Measurements from ENCODE around the gene SLC29A1.
"Not testable (repeated sequence)": the region's sequence is repeated elsewhere in the genome, so short reads cannot be mapped to it uniquely, and the experiment has no call there.

The SLC29A1 gene

DNA sequence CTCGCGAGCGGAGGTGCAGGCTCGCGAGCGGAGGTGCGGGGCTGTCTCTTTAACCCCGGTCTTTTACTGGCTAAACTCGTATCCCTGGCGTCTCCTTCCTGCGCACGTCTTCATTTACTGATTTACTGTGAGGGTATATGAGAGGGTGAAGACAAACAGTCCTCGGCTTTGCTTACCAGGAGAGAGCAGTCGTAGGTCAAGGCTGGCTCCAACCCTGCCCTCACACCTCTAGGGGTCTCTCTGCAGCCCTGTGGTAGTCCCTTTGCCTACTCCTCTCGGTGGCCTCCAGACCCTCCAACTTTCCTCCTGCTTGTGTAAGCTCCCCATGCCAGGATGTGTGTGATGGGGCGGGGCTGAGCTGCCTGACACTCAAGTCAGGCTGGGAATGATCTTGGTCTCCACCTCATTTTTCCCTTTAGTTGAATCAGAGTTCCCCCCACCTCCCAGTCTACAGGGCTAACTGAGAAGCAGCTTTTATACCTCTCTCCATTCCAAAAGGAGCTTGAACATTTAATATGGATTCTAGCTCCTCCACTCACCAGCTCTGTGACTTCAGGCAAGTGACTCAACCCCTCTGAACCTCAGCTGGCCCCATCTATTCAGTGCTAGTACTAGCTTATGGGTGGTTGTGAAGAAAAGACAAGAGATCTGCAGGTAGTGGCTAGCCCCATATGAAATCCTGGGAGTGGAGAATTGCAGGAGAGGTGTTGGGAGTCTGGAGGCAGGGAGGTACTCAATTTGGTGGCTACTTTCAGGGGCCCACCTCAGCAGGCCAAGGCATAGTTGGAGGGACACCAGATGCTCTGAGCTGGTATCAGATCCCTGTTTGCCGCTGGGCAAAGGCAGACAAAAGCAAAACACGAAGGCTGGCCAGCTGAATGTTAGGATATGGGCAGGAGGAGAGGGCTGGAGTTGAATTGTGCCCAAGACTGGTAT lies 902 bp downstream of the SLC29A1 start:
- no peak for DNase-seq

DNA sequence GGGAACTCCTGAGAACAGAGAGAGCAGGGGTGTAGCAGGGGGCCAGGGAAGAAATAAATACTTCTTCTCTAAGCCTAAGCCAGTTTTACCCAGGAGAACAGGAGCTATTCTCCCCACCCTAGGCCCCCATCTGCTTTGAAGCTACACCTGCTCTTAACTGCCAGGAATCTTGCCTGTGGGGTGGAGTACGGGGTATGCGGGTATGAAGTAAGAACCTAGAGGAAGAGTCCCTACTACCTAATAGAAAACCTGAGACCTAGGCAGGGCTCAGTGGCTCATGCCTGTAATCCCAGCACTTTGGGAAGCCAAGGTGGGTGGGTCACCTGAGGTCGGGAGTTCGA lies 1.5 kb downstream of the SLC29A1 start:
- no peak for DNase-seq

DNA sequence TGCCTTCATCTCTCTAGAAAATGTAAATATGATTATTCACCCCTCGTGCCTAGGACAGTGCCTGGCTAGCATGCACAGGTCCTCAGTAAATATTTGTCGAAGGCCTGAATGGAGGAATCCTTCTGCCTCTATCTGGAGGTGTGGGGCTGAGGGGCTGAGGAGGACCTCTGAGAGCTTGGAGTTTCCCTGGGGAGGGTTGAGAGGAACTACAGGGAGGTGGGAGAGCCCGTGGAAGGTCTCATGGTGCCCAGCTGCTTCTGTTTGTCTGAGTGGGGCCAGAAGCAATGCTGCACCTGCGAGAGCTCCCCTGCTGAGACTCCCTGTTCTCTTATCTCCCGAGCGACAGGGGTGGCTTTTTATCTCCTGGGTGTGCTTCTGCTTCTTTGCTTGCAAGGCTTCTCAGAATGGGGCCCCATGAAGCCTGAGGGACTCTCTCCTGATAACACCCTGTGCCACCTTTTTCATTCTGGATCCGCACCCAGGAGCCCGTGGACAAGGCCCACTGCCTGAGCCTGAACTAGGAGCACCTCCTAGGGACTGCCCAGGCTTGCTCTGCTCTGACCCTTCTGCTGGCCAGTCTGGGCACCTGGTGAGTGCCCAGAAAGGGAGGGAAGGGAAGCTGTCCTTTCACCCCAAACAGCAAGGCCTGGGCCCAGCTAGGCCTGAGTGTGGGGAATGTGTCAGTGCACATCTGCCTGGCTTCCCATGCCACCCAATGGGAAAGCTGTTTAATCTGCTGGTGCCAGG lies 2.4 kb downstream of the SLC29A1 start:
- no peak for DNase-seq

DNA sequence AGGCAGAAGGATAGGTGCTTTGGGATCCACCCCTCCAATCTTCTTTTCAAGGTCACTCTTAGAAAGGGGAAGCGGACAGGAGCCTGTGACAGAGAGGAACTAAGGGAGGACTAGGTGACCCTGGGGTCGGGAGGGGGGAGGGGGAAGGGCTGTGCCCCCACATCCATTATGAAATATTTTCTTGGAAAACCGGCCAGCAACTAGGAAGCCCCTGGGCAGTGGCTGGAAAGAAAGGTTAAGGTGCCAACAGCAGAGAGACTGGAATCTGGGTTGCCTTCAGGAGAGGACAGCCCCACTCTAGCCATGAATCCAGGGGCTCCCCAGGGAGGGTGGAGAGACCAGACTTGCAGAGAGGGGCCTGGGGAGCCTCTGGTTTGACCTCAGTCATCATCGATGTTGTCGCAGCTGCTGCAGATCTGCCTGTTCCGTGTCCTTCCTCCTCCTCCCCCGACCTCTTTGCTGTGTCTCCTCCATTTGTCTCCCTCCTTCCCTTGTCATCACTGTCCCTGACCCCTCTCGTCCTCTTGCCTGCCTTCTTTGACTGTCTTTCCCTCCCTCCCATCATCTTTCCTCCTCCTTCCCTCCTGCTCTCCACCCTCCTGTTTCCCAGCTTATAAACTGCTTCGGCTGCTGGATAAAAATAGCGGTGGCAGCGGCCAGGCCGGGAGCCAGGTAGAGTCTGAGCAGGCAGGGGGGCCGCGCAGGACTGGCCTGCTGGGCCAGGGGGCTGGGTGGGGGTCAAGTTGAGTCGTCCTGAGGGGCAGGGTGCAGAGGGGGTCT lies 3.2 kb downstream of the SLC29A1 start:
- DNase-seq, result no peak

DNA sequence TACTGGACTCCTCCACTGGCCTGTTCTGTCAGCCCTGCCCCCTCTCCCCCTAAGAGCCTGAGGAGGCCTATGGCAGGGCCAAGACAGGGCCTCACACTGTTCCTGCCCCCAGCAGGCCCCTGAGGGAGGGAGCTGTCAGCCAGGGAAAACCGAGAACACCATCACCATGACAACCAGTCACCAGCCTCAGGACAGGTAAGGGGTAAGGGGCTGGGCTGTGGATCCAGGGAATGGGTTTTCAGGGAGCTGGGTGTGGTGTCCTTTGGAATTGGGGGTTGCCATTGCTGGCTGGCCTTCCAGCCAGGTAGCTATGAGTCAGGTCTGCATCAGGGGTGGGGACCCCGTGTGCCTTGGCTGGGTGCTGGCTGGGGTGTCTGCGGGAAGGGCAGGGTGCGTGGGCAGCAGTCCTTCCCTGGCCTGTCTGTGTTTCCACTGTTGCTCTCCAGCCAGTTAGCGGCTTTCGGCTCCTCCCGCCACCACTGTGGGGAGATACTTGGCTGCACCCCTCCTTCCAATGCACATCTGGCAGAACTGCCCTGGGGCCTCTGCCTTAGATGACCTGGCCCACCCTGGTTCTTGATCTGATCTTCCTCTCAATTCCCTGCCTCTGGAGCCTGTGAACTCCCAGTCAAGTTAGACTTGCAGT lies 3.9 kb downstream of the SLC29A1 start:
- DNase-seq, result no peak

DNA sequence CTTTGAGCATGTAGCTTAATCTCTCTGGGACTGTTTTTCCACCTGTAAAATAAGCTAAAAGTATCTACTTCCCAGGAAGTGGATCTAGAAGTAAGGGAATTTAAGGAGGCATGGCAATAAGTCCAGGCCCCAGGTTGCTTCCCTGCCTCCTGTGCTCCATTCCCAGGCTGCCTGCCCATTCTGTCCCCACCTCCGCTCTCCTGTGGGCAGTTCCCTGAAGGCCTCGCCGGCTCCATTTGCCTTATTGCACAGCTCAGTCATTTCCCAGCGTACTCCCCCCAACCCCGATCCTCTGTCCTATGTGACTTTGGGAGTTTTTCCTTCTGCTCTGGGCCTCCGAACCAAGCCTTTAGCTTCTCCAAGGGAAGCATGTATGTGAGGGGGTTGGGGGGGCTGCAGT lies 4.6 kb downstream of the SLC29A1 start:
- no peak for DNase-seq

DNA sequence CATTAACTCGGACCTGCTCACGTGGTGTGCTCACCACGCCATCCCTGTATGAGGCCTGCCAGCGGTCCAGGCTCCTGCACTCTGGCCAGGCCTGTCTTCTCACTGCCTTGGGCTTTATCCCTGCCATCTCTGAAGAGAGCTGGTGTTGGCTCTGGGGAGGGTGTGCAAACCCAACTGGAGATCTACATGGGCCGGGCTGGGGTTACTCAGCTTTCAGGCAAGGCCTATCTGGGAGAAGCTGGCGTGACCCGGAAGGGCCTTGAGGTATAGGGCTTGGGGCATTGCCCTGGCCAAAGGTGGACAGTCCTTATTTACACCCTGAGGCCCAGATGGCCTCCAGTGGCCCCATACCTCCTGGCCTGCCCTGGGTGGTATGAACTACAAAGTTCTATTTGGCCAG lies 5.0 kb downstream of the SLC29A1 start:
- DNase-seq, result no peak

DNA sequence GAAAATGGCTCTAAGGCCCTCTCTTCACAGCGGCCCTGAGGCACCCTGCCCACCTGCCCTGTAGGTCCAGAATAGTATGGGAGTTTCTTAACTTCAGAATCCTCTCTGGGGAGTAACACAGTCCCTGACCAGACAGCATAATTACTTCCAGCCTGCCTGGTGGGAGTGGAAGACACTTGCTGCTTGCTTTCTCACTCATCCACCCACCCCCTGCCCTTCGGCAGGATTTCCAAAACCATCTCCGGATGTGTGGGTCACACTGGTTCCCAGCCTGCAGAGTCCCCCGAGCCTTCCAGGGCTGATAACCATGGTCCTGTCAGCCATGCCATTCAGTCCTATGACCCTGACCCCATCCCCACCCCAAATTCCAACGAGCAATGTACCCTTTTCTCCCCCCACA lies 5.4 kb downstream of the SLC29A1 start:
- DNase-seq, result no peak

DNA sequence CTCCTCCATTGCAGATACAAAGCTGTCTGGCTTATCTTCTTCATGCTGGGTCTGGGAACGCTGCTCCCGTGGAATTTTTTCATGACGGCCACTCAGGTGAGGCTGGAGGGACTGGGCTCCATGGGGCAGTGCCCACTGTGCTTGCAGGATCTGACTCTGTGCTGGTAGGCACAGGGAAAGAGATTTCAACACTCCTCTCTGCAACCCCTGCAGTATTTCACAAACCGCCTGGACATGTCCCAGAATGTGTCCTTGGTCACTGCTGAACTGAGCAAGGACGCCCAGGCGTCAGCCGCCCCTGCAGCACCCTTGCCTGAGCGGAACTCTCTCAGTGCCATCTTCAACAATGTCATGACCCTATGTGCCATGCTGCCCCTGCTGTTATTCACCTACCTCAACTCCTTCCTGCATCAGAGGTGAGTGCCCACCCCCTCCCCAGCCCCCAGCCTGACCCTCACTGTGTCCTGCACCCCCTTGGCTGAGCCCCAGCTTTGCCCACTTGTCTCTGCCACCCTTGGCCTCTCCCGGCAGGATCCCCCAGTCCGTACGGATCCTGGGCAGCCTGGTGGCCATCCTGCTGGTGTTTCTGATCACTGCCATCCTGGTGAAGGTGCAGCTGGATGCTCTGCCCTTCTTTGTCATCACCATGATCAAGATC lies 6.1 kb downstream of the SLC29A1 start:
- DNase-seq, result no peak

DNA sequence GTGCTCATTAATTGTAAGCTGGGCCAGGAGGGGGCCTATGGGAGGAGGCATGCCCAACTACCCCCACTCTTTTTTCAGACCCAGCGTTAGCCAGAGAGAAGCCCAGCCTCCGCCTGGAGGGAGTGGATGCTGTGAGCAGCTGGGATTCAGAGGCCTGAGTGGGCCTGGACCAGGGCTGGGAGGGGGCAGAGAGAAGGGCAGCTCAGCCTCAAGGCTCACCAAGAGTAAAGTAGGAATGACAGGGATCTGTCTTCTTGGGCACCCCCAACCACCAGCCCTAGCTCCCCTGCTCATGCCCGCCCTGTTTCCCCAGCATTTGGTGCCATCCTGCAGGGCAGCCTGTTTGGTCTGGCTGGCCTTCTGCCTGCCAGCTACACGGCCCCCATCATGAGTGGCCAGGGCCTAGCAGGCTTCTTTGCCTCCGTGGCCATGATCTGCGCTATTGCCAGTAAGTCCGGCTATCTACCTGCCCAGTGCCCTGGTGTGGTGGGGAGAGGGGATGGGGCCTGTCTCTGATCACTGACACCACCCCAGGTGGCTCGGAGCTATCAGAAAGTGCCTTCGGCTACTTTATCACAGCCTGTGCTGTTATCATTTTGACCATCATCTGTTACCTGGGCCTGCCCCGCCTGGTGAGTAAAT lies 6.8 kb downstream of the SLC29A1 start:
- DNase-seq, result no peak

DNA sequence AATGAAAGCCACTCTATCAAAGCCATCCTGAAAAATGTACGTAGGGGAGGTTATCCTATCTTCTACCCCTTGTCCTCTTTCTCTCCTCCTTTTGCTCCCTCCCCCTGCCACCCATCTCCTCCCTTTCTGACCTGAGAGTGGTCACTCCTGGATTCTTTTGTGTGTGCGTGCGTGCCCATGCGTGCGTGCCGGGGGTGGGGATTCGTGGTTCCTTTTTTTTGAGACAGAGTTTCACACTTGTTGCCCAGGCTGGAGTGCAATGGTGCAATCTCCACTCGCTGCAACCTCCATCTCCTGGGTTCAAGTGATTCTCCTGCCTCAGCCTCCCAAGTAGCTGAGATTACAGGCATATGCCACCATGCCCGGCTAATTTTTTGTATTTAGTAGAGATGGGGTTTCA lies 8.0 kb downstream of the SLC29A1 start:
- not testable (repeated sequence) for DNase-seq

DNA sequence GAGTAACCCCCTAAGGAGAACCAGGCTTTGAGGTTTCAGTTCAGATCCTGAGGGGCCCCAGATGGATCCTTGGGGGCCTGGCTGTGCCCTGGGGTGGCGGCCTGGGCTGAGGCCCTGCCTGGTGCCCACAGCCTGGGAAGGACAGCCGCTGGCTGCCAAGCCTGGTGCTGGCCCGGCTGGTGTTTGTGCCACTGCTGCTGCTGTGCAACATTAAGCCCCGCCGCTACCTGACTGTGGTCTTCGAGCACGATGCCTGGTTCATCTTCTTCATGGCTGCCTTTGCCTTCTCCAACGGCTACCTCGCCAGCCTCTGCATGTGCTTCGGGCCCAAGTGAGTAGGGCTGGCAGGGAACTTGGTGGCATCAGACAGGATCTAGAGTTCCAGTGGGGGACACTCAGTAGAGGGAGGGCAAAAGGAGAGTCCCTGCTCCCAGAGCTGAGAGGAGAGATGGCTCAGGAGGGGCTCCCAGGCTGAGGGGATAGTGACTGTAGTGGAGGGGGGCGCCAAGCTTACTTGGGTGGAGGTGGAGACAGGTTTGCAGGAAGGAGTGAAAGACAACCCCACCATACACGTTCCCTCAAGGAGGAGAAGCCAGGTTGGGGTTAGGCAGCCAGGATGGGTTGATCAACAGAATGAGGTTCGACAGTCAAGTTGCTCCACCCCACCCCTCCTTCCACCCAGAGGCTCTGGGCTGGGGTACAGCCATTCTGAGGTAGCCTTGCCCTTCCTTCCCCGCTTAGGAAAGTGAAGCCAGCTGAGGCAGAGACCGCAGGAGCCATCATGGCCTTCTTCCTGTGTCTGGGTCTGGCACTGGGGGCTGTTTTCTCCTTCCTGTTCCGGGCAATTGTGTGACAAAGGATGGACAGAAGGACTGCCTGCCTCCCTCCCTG lies 9.5 kb downstream of the SLC29A1 start:
- DNase-seq, result no peak

DNA sequence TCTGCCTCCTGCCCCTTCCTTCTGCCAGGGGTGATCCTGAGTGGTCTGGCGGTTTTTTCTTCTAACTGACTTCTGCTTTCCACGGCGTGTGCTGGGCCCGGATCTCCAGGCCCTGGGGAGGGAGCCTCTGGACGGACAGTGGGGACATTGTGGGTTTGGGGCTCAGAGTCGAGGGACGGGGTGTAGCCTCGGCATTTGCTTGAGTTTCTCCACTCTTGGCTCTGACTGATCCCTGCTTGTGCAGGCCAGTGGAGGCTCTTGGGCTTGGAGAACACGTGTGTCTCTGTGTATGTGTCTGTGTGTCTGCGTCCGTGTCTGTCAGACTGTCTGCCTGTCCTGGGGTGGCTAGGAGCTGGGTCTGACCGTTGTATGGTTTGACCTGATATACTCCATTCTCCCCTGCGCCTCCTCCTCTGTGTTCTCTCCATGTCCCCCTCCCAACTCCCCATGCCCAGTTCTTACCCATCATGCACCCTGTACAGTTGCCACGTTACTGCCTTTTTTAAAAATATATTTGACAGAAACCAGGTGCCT lies 10.2 kb downstream of the SLC29A1 start:
- DNase-seq, result no peak

DNA sequence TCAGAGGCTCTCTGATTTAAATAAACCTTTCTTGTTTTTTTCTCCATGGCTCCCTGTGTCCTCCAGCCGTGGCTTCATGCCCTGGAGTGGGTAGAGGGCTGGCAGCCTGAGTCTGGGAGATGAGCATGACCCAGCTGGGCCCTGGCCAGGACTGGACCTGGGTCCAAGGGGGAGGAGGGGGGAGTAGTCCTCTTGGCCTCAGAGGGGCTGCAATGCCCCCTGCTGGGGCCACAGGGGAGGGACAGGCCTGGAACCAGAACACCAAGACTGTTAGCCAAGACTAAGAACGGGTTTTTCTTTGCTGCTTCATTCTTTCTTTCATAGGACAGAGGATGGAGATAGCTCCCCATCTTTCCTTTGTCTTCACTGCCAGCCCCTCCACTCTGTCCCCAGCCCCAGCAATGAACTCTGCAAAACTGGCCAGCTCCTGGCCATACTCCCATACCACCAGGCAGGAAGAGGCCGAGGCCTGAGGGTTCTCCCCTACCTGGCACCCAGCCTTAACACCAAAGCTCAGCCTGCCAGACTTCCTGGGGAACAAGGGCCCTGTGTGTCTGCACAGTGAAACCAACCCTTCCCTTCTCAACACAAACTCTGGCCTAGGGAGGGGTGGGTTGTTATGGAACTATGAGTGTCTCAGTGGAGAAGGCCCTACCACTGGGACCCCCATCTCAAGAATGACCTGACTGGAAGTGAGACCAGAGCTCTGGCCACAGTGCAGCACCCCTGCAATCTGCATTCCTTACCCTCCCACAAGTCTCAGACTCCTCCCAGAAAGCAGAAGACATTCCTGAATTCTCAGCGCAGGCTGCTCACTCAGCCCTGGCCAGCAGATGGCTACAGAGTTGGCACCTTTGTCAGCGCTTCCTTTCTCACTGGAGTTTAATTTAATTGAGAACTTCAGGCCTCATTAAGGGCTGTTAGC lies 11.0 kb downstream of the SLC29A1 start:
- peak; percentile 79 for DNase-seq

DNA sequence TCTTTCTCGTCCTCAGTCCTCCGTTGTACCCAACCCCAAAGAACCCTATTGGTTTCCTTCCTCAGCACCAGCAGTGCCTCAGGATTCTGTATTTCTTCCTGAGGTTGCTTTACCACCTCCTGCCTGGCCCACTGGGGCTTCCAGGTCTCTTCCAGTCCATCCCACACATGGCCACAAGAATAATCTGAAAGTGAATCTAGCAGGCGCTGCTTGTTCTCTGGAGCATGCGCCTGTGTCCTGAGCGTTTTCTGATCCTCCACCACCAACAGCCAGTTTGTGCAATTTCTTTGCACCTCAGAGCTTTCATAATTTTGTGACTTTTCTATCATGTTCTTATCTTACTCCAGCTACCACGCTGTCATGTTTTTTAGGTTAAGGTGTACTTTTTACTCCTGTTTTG lies 11.9 kb downstream of the SLC29A1 start:
- DNase-seq, result no peak

DNA sequence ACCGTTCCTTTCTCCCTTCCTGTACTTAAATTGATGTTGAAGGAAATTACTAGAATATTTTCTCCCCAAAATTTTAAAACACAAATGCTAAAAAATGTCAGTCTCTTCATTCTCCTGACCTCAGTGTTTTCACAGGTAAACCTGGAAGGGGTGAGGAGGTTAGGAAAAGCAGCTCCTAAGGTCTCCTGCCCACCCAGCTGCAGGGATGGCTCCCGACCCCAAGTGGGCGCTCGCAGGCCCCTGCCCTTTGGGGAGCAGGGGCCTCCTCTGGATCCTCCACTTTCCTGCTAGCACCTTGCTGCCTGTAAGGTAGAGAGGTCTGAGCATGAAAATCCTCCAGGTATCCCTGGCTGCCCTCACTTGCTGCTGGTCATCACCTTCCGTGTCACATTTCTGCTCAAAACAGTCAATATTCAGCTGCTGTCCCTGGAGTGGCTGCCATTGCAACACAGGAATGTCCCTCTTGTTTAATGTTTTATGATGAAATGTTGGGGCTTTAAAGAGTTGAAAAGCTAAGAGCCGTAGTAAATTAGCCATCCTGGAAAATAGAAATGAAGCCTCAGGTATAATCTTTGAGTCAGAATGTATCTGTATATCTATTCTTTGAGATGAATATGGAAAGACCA lies 12.6 kb downstream of the SLC29A1 start:
- DNase-seq, result no peak

DNA sequence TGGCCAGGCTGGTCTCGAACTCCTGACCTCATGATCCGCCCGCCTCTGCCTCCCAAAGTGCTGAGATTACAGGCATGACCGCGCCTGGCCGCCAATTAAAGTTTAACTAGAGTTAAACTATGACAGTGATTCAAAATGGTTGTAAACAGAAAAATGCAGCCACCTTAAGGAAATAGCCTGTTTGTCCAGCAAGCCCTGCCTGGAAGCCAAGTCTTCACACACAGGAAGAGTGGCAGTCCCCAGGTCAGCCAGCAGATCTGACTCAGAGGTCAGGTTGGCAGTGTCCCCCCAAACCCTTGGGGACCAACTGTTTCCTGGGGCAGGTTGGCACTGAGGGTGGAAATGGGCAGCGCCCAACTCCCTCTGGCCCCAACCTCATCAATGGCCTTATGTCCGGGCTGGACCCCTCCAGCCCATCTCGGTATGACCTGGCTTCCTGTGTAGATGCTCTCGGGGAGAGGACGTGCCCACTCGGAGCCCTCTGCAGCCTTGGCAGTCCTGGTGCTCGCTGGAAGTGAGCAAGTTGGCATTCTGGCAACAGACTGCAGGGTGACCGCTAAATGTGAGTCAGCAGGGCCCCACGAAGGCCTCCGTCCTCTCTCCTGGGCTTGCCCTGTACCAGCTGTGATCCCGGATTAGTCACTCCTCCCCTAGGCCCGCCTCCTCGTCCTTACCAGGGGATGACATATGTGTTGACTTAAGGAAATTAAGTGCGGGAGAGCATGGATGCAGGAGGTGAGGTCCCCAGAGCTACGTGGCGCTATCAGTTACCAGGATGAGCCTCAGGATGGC lies 13.8 kb downstream of the SLC29A1 start:
- peak; percentile 92 for DNase-seq
